HG03378 (cell line): ENCODE measurements around the gene SDCCAG8.
"Not testable (repeated sequence)": the region's sequence is repeated elsewhere in the genome, so short reads cannot be mapped to it uniquely, and the experiment has no call there.

Source experiments
- ATAC-seq: cut with Tn5 transposase; IDR thresholded peaks from one replicate; pipeline ENCODE4 v1.9.1; 2021; ENCODE audit warnings: mild to moderate bottlenecking, moderate library complexity; ENCODE audit not compliant: unreplicated experiment

SDCCAG8 gene

DNA sequence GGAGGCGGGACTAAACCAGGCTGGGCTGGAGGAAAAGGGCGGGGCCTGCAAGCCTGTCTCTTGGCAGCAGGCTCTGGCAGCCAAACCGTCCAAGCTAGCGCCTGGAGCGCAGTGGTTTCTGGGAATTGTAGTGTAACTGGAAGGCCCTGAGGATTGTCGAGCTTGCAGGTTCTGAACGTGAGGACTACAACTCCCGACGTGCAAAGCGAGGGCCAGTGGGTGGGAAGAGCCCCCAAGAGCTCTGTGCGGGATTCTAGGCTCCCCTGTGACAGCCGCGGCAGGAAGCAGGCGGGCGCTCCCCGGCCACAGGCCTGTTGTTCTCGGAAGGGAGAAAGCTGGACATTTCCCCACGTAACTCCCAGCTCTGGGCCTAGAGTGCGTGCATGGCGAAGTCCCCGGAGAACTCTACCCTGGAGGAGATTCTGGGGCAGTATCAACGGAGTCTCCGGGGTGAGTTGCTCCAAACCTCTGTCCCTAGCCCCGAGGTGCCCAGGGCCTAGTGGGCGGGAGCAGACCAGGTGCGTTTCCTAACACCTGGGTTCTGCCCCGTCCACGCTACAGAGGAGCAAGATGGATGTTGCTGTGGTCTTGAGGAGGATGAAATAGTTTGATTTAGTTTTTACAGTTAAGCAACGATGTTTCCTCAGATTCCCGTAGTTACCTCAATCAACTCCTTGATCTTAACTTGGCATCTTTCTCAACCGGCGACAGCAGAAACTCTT is at the start of gene SDCCAG8:
Gene SDCCAG8, plus strand, starts transcription at position 251 of the 722 bp plus-strand sequence. Its CDS starts 133 bp downstream, at position 384.
- peak; percentile 82 for ATAC-seq

DNA sequence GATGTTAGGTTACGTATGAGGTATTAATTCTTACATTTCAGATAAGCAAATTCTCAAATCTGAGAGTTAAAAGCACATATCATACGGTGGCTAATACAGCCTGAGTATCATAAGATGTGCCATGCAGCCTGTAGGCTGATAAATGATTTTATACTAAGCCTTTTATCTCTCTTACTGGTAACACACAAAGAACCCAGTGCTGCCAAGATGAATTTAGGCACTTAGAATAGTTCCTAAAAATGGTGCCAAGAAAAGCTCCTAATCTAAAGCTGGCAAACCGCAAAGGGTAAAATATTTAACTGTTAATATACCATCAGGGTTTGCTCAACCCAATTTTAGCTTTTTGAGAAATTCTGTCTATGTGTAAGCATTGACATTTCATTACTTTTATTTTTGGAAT is 43.9 kb upstream of the SDCCAG8 start:
- not testable (repeated sequence) for ATAC-seq

DNA sequence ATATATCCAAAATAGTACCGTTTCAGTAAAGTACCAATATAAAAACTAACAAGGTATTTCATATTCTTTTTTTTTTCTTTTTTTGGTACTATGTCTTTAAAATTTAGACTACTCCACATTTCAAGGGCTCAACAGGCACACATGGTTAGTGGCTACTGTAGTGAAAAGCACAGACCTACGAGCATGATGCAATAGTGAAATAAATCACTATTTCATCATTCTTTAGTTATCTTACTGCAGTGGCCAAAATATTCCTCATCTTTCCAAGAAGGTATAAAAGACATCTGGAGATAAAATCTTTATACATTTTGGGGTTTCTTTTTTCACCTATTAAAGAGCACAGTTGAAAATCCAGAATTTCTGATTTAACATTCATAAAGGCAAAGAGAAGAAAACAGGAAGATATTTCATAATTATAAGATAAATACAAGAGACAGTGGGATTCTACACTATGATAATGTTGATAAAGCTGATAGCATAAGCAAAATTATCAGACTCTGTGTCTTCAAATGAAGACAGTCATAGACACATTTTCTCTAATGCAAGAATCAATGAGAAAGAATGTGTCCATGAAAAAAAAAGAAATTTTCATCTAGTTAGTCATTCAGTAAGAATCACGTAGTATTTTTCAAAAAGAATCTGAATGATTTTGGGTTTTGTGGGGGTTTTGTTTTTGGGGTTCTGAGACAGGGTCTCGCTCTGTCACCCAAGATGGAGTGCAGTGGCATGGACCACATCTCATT is 42.6 kb upstream of the SDCCAG8 start:
- ATAC-seq, result no peak

DNA sequence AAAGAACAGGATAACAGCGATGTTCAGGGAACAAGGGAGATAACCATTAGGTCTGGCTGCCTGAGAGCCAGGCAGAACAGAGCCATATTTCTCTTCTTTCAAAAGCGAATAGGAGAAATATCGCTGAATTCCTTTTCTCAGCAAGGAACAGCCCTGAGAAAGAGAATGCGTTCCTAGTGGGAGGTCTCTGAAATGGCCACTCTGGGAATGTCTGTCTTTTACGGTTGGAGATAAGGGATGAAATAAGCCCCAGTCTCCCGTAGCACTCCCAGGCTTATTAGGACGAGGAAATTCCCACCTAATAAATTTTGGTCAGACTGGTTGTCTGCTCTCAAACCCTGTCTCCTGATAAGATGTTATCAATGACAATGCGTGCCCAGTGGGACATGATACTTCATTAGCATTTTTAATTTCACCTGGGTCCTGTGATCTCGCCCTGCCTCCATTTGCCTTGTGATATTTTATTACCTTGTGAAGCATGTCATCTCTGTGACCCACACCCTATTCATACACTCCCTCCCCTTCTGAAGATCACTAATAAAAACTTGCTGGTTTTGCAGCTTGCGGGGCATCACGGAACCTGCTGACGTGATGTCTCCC is 40.5 kb upstream of the SDCCAG8 start:
- ATAC-seq, result not testable (repeated sequence)

DNA sequence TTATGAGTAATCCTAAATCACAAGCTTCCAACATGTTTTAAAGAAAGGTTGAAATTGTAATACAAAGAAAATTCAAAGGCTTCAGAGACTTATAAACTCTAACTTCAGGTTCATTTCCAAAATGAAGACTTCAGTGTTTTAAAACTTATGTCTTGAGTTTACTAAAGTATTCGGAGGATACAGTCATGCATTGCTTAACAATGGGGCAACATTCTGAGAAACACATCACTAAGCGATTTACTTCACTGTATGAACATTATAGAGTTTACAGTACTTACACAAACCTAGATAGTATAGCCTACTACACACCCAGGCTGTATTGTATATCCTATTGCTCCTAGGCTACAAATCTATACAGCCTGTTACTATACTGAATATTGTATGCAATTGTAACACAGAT is 39.1 kb upstream of the SDCCAG8 start:
- no peak for ATAC-seq

DNA sequence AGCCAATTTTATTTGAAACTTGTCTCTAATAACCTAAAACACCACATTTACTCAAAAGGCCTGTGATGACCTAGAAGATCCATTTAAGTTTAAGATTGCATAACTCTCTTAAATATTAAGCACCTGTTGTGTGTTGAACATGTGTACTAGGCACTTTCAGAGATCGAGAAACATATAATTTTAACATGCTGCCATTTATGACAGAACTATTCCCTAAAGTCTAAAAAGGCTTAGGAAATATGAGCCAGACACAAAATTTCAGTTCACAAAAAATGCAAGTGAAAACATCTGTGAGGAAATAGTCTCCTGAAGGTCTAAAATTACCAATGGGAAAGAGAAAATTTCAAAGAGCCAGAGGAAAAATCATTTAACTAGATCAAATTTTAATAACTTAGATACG is 38.5 kb upstream of the SDCCAG8 start:
- no peak for ATAC-seq

DNA sequence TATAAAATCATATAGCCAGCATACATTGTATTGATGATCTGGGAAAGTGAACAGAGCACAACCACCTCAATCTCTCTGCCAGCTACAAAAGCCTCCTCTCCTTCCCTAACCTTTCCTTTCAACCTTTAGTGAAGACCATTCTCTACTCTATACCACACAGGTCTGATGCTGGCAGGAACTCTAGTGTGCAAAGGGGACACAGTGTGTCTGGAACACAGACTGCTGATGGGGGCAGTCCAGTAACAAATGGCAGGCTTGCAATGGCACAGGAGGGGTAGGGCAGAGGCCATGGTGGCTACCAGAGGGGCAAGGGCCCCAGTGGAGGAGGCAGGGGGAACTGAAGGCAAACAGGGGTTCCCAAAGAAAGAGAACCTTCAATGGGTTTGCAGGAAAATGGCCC is 37.8 kb upstream of the SDCCAG8 start:
- no peak for ATAC-seq

DNA sequence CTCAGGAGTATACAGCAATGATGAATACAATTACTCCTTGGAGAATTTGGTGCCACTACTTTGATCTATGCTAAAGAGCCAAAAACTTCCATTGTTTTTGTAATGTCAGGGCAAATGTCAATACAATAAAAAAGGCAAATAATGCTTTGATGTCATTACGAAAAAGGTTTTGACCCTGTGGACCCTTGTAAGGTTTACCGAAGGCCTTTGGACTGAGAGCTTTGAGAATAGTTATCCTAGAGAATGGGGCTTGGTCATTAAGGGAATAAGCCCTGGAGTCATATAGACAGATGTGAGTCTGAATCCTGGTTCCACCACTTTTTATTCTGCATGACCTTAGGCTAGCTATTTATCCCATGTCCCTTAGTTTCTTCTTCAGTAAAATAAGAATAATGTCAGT is 28.2 kb upstream of the SDCCAG8 start:
- no peak for ATAC-seq

DNA sequence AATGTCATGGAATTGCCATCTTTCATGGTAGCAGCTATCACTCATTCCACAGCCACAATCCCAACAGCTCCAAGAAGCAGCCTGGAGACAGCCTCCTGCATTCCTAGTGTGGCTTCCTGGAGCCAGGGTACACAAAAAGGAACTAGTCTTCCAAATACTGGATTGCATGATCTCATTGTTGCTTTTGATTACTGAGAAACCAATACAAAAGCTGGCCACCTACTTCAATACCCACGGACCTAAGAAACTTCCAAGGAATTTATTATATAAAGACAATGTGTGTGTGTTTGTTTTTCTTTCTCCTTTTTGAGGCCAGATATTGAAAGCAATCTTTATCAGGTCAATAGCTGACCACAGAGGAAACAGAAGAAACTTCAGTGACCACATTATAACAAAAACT is 26.3 kb upstream of the SDCCAG8 start:
- ATAC-seq, result no peak

DNA sequence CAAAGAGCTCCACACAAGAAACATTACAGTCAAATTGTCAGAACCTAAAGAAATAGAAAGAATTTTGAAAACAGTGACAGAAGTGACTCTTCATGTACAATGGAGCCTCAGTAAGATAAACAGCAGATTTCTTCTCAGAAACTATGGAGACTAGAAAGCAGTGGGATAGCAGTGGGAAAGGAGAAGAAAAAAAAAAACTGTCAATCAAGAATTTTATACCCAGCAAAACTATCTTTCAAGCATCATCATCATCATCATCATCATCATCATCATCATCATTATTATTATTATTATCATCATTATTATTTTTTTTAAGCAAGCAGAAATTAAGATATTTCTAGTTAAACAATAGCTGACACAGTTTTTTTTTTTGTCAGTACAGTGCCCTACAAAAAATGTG is 24.9 kb upstream of the SDCCAG8 start:
- ATAC-seq, result no peak

DNA sequence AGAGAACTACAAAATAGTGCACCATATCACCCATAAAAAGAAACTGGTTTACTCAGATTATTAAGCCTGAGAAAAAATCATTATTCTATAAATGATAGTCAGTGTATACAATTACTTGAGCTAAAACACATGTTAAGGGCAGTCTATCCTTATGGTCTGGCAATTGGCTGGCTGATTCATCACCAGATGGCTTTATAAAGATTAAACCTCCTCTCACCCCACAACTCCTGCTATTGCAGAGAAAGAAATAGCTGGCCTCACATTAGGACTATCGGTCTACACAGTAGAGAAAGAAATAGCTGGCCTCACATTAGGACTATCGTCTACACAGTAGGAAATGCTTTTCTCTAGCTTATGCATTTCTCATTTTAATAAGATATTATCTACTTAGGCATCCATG is 21.9 kb upstream of the SDCCAG8 start:
- no peak for ATAC-seq

DNA sequence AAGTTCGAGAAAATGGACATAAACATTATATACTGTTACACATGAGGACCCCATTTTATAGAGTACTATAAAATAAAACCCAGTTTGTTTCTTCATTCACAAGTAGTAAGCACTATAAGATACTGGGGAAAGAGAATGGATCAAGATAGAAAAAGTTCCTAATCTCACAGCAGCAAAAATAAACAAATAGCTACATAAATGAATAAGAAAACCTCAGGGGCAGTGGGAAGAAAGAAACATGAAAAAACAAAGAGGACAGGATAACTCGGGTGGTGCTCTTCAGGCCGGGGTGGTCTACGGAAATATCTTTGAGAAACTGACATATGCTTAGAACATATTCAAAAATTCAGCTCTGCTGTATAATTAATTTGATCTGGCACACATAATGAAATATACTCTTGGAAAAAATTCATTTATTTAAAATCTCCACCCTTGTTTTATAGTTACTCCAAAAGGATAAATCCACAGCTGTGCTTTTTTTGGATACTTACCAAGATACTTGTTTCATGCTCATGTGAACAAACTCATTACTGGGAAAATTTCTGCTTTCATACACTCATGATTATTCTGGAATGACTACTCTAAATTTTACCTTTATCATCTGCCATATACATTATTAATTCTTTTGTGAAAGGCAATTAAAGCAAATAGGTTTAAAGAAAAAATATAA is 20.7 kb upstream of the SDCCAG8 start:
- no peak for ATAC-seq

DNA sequence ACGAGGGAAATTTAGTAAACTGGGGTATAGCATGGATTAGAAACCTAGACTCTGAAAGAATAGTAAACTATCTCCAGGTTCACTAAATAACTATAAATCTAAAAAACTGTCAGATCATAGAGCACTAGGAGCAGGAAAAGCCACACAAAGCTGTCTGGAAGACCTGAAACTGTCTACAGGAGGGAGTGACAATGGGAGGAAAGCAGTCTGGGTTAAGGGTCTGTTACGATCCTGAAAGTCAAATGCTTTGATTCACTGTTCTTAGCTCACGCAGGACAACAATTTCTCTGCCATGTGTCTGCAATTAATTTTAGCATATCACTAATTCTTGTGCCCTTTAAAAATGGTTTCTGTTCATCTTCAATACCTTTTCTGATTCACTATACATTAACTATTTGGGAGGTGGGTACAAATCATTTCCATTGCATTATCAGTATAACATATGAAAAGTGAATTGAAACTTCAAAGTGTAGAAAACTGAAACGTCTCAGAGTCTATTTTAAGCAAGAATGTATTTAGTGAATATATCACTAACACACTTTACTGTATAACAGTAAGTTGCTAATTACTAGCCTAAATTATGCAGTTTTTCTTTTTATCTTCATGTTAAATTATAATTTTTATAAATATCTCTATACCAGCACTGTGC is 19.1 kb upstream of the SDCCAG8 start:
- ATAC-seq, result peak; percentile 78

DNA sequence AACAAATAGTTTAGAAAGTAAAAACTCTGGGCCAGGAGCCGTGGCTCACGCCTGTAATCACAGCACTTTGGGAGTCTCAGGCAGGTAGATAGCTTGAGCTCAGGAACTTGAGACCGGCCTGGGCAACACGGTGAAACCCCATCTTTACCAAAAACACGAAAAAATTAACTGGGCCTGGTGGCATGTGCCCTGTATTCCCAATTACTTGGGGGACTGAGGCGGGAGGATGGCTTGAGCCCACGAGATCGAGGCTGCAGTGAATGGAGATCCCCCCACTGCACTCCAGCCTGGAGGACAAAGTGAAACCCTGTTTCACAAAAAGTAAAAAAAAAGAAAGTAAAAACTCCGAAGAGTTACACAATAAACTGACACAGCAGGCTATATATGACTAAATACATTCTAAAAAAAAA is 11.4 kb upstream of the SDCCAG8 start:
- ATAC-seq, result no peak

DNA sequence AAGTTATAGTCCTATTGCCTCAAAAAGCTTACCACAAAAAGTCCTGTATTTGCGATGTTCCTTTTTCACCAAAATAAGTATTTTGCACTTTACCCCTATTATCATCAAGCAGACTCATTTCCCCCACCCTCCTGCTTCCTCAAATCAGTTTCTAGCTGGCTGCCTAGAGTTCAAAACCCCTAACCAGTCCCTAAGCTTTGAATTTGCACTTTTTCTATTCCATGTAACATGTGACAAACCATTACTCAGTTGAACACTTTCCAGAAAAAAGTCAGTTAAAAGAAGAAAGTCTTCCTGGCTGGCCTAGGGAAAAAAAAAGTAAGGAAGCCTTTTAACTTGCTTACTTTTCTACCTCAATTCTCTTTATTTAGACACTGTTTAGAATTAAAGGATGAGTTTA is 8.9 kb upstream of the SDCCAG8 start:
- ATAC-seq, result peak; percentile 48

DNA sequence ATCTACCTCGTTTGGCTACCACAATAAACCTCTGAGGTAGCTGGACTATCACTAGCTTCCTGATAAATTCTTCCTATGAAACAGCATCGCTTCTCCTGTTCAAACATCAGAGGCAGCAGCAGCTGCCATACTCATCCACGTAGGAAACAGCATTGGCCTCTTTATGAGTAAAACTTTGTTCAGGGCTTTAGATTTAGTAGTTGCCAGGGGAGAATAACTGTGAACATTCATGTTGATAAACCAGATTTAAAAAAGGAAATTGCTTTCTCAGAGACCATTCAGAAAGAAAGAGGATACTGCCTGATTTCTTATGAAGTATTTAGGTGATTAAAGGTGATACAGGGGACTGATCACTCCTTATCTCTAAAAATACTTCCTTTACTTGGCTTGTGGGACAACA is 7.9 kb upstream of the SDCCAG8 start:
- no peak for ATAC-seq

DNA sequence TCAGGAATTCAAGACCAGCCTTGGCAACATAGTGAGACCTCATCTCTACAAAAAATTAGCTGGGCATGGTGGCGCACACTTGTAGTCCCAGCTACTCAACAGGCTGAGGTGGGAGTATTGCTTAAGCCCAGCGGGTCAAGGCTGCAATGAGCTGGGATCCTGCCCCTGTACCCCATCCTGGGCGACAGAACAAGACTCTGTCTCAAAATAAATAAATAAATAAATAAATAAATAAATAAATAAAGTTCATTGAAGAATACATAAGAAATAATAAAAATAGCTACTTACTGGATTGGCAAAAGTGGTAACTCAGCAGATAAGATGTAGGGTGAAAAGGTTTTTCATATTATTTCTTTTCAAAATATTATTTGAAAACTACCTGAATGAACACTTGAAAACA is 6.6 kb upstream of the SDCCAG8 start:
- no peak for ATAC-seq

DNA sequence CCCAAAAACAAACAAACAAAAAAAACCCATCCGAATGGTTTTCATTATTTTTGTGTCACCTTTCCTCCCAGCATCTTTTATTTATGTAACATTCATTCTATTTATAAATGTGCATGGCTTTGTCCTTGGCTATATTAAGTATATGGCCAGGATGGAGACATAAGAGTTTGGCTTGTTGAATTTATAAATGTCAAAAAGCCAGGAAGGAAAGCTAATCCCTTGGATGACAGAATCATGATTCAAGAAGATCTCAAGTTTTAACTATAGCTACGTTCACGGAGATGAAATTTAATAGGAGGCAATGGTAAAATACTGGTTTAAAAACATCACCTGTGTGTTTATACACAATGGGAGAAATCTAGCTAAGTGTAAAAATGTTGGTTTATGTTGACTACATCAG is 5.7 kb upstream of the SDCCAG8 start:
- no peak for ATAC-seq

DNA sequence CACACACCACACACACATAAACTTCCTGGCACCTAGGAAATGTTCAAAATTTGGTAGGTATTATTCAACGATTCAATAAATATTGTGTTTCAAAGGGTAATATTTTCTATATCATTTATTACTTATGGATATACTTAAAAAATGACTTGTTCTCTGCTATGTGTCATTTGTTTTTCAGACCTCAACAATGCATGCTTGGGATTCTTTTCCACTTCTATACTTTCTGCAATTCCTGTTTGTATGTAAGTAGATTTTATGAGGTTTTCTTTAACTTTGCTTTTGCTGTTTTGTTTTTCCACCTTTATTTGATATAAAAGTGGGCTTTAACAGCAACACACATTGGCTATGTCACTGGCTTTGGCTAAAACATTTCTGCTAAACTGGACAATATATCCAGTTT is 4.3 kb upstream of the SDCCAG8 start:
- ATAC-seq, result no peak

DNA sequence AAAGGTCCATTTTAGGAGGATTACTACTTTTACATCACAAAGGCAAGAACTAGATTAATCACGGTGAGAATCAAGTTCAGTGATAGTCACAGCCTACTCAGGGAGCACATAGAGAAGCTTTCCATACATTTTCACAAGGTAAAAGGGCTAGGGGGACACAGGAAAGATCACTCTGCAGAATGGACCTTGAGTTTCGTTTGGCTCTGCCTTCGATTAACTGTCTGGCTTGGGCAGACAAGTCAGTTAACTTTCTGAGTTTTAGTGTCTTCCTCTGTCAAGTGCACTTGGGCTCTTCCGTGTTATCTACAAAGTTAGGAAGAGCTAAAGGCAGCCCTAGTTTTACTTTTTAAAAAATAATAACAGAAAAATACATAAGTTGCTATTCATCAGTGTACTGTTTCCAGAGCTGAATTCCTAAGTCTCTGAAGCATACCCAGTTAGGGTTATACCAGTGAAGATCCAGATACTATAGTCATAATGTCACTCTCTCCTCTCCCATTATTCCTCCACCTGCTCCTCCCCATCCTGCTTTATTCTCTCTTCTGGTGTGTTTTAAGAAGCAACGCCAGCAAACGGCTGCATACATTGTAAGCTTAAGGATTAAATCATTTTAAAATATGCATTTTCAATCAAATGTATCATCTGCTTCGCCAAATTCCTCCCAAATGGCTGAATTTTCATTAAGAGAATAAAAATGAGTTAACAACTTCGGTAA is 2.5 kb upstream of the SDCCAG8 start:
- no peak for ATAC-seq

DNA sequence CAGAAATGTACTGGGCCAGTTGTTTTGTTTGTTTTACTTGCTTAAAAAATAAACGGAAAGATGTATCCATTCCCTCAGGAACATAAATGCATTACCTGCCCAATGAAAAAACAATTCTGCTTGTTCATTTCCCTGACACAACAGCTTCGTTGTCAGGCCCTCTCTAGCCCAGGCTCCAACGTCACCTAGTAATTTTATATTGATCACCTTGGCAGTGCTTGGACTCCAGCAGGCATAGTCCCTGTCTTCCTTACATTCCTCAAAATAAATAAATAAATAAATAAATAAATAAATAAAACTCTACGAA is 2.0 kb upstream of the SDCCAG8 start:
- no peak for ATAC-seq
